T-helper 2 cell treated with Interferon-gamma antibody and Interleukin-4, amounts not matched to agents 100 ng/mL and 5 ng/mL, for 36 hours (primary cell): ENCODE measurements around the gene TSPAN11. TPM values are rescaled to one million over a fixed set of nuclear protein-coding genes. Genes with fewer than 3 reads are reported as not detected.

Experiments
- intact Hi-C: fragments of 100-400 bp; cut with micrococcal nuclease; formaldehyde crosslinking; loops from one replicate; pipeline ENCODE4 v1.15.1; 2023
- total RNA-seq: library from RNA; stranded (reverse); gene quantifications from 2 replicates; pipeline ENCODE4 v1.2.3, GENCODE V29; 2022

The TSPAN11 gene
- total RNA-seq, 1 donor from 2014 or later = not detected

- intact Hi-C loops = no loop called here
Measured at GRCh38 chr12:30910038-30910350, 16.6 kb upstream of the TSPAN11 start.

DNA sequence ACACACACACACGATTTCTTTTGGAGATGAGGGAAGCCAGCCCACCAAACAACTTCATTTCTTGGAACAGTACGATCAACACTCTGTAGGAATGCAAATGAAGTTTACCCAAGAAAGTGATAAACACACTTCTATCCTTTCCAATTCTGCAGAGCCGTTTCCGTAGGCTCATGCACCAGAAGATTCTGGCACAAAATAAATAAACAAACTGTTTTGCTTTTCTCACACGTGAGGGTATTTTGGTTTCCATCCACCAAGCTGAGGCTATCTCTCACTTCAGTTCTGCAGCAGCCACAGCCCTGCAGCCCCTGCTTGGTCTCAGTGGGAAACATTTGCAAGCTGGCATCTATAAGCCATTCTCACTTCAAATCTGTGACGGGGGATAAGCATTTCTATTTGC, 15.3 kb upstream of the TSPAN11 start:
- intact Hi-C loops = no loop called here

- intact Hi-C loops = no loop called here
Measured at GRCh38 chr12:30913323-30913722, 13.2 kb upstream of the TSPAN11 start.

DNA sequence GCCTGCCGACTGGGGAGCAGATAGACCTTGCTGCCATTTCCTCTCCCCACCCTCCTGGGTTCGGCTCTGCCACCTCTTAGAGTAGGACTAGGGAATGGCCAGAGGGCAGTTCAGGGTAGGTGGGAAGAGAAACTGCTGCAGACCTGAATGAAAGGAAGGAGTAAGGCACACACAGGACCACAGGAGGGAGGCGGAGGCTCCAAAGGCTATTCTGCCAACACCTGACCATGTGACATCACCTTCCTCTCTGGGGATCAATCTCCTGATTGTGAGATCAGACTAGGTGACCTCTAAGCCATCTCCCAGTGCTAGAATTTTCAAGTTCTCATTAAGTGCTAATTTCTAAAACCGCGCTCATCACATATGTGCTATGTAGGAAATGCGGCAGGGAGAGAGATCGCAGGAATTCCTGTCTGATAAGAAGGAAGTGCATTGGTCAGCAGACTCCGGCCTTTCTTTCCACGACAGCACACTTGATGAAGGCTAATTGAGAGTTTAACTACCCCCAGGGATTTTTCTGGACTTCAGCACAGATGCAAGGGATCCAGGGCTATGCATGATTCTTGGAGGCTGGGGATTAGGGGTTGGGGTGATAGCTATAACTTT, 11.5 kb upstream of the TSPAN11 start:
- intact Hi-C loops = no loop called here

- intact Hi-C loops = no loop called here
Measured at GRCh38 chr12:30923057-30923456, 3.5 kb upstream of the TSPAN11 start.

- intact Hi-C loops = no loop called here
Measured at GRCh38 chr12:30925607-30926242, 823 bp upstream of the TSPAN11 start.

DNA sequence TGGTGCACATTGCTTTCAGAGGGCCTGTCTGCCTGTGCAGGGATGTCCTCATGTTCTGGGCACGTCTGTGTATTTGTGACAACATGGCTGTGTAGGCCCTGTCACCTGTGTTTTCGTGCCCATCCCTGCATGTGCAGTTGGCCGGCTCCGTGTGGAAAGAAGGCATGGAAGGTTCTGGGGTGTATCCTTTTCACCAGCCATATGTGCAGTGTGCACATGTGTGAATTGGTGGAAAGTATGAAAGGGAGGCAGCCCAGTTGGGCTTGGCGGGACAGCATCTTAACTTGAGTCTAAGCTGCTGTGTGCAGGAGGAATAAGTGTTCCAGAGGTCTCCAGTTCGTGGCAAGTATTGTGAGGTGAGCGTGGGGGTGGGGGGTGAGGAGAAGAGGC, 669 bp downstream of the TSPAN11 start:
- intact Hi-C loops = no loop called here

DNA sequence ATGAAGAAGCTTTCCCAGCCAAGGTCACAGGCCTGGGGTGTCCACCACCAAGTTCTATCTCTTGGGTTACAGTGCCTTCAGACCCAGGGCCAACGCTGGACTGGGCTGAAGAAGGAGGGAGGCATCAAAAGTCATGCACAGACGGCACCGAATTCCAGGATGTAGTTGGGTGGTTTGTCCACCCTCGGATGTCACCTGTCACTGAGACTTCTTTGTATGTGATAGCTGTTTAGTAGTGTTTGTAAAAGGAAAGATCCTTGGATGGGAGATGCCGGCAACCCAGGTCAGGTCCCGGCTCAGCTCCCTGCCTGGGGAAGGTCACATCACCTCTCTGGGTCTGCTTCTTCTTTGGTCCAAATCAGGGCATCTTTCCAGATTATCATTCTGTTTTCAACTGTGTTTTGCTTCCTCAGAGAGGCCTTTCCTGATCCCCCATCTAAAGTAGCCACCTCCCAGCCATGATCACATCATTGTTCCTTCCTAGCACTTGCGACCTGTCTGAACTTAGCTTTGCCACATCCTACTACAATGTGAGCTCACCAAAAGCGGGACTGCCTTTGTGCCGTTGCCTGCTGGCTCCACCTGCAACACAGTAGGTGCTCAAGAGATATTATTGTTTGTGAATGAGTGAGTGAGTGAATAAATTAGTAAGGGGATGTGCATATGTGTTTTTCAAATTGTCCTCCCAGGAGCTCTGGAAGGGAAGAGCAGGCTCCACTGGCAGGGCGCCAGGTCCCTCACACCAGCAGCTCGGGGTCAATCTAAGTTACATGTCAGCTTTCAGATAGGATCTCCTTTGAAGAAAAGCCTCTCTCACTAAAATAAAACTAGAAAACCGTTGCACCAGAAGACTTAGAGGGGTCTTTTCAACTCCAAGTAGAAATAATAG, 2.1 kb downstream of the TSPAN11 start:
- intact Hi-C loops = no loop called here

- intact Hi-C loops = no loop called here
Measured at GRCh38 chr12:30930238-30930637, 3.7 kb downstream of the TSPAN11 start.

DNA sequence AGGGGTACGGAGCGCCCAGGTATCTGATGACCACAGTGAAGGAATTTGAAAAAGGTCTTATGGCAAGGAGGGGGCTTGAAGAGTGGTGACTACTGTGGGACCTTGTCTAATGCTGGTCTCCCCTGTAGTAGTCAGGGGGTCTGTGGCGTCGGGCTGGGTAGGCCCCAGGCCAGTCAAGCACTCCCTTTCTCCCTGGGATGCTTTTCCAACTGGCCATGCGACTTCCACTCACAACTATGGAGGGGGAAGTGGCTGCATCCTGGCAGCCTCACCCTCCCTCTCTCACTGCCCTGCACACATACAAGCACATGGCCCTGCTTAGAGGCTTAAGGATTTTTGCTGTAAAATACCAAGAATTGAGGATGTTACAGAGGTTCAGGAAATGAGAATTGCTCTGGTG, 4.1 kb downstream of the TSPAN11 start:
- intact Hi-C loops = no loop called here

DNA sequence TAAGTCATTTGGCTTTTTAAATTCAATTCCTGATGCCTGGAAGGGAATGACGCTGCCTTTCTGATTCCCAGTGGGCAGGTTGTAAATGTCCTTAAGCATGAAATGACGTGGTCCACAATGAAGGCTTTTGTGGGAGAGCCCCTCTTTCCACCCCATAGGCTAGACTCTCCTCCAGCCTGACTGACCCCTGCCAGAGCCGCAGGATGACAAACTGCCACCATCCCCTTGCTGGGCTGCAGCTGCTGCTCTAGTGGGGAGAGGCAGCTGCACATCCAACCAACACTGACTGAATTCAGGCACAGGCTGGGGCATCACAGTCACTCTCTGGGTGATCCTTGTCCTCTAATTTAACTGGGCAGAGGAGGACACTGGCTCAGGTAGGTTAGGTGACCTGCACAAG, 6.3 kb downstream of the TSPAN11 start:
- intact Hi-C loops = no loop called here

- intact Hi-C loops = no loop called here
Measured at GRCh38 chr12:30934811-30935210, 8.3 kb downstream of the TSPAN11 start.

DNA sequence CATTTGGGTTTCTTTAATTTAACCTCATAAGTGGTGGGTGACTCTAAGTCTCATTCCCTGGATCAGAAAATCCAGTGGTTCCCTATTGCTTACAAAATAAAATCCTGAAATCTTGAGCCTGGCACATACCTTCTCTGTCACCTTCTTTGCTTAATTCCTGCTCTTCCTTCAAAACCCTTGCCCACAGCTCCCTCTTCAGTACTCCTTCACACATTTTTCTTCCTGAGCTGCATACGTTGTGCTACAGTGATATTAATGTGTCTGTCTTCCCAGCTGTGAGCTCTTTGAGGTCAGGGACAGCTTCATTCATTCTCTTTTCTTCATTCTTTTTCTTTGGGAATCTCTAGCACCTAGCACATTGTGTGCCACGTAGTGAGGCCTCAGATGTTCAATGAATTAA, 9.5 kb downstream of the TSPAN11 start:
- intact Hi-C loops = no loop called here

DNA sequence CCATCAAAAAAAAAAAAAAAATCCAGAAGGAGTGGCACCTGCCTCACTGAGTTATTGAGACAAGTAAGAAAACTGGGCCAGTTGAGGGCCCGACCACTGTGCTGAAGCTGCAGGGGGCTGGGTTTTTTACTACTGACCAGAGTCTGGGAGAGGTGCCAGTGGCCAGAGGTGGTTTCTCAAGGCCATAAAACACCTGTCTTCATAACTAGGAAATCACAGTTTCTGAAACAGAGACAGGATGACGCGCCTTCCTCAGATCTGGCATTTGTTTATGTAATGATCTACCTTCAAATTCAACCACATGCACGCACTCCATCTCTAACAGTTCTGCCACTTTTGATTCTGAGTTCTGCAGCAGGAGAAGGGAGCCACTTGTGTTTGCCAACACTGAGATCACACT, 12.7 kb downstream of the TSPAN11 start:
- intact Hi-C loops = no loop called here

DNA sequence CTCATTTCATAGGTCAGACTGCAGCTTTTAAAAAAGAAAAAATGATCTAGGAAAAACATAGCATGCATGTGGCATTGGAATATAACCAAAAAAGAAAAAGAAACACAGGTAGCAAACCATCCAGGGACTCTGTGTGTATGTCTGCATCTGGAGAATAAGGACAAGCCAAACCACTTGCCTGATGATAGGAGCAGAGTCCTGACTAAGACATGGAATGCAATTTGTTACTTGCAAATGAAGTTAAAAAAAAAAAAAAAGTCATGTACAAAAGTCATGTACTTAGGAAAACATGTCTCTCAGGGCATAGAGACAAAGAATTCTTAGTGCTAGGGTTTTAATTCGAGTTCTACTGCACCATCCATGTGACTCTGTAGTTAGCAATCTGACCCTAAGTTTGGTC, 15.9 kb downstream of the TSPAN11 start:
- intact Hi-C loops = no loop called here

DNA sequence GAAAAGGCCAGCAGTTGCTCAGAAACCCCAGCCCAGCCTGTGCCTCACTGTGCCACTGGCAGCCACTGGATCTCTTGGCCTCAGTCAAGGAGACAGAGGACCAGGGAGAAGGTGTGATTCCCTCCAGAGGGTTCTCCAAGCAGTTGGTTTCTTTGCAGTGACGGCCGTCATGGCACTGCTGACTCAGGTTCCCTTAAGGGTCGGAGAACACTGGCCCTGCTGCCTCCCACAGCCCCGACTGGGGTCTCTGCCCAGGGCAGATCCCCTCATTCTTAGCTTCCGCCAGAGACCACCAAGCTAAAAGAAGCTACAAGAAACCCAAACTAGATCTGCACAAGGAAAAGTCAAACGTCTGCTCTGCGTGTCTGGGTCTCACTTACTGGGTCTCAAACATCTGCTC, 16.4 kb downstream of the TSPAN11 start:
- intact Hi-C loops = no loop called here

GRCh38 chr12:30945443-30946164, 19.1 kb downstream of the TSPAN11 start:
- intact Hi-C loops = no loop called here

DNA sequence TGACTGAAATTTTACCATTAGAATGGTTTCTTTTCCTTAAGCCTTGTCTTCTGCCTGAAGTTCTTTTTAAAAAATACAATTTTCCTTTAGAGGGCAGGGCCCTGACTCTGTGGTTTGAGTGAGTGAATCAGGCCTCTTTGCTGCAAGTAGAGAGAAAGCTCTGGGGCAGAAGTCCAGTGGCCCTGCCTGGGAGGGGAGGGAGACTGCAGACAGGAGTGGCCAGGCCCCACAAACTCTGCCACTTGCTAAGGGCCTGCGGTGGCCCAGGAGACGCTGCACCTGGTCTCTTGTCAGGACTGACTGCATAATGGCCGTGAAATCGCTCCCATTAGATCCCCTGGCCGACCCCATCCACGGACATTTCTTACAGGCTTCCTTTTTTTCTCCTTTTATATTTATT, 25.5 kb downstream of the TSPAN11 start:
- intact Hi-C loops = no loop called here

DNA sequence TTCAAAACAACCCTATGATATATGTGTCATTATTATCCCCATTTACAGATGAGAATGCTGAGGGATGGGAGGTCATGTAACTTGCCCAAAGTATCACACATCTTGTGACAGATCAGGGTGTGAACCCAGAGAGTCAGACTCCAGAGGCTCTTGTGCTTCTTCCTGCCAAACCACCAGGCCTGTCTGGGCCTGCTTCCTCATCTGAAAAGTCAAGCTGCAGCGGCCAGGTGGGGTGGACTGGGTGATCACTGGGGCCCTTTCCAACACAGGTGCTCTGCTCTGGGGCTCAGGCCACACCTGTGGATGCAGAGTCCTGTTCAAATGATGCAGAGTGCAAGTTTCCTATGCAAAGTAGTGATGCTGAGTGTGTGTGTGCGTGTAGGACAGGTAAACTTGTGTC, 26.7 kb downstream of the TSPAN11 start:
- intact Hi-C loops = no loop called here

GRCh38 chr12:30953951-30954751, 27.6 kb downstream of the TSPAN11 start:
- intact Hi-C loops = no loop called here

DNA sequence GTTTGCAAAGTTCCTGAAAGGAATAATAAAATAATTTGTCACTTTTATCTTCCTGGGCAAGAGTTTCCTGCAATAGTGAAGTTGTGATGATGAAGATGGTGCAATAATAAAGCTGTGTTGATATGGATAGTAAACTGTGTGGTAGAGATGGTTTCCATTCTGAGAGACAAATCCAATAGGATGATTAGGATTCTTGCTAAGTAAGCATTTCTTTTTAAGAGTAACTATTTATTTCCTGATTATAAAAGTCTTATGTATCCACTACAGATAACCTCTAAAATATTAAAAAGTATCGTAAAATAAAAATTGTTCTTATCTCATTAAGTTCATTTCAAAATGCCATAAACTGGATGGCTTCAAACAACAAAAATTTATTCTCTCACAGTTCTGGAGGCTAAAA, 28.7 kb downstream of the TSPAN11 start:
- intact Hi-C loops = no loop called here
